ENCODE measurements around the gene MAGEE2.
"Not testable (repeated sequence)": the region's sequence is repeated elsewhere in the genome, so short reads cannot be mapped to it uniquely, and the experiment has no call there.

DNA sequence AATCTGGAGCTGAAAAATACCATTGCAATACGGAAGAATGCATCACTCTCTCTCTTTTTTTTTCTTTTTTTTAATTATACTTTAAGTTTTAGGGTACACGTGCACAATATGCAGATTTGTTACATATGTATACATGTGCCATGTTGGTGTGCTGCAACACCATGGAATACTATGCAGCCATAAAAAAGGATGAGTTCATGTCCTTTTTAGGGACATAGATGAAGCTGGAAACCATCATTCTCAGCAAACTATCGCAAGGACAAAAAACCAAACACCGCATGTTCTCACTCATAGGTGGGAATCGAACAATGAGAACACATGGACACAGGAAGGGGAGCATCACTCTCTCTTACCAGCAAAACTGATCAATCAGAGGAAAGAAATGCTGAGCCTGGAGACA is 17.0 kb downstream of the MAGEE2 start:
- TF ChIP-seq, protein P1, sequence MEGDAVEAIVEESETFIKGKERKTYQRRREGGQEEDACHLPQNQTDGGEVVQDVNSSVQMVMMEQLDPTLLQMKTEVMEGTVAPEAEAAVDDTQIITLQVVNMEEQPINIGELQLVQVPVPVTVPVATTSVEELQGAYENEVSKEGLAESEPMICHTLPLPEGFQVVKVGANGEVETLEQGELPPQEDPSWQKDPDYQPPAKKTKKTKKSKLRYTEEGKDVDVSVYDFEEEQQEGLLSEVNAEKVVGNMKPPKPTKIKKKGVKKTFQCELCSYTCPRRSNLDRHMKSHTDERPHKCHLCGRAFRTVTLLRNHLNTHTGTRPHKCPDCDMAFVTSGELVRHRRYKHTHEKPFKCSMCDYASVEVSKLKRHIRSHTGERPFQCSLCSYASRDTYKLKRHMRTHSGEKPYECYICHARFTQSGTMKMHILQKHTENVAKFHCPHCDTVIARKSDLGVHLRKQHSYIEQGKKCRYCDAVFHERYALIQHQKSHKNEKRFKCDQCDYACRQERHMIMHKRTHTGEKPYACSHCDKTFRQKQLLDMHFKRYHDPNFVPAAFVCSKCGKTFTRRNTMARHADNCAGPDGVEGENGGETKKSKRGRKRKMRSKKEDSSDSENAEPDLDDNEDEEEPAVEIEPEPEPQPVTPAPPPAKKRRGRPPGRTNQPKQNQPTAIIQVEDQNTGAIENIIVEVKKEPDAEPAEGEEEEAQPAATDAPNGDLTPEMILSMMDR (IDR thresholded peaks at IDR 0.05; ENCODE audit: poor library complexity), result not testable (repeated sequence)
- not testable (repeated sequence) for TF ChIP-seq EZH2 (IDR thresholded peaks at IDR 0.05; ENCODE audit: borderline replicate concordance); EZH2phosphoT487 (IDR thresholded peaks at IDR 0.05; ENCODE audit: low read depth, severe bottlenecking, unreplicated experiment)
